Measurements from ENCODE around the gene BEND4.

The BEND4 gene

DNA sequence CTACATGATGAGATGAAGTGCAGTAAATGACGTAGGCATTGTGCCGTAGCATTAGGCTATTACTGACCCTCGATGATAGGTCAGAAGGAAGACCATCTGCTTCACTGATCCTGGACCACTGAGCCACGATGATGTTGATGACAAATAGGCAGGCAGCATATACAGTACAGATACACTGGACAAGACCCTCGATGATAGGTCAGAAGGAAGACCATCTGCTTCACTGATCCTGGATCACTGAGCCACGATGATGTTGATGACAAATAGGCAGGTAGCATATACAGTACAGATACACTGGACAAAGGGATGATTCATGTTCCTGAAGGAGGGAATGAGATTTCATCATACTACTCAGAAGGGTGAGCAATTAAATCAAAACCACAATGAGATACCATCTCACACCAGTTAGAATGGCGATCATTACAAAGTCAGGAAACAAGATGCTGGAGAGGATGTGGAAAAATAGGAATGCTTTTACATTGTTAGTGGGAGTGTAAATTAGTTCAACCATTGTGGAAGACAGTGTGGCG is 50.9 kb downstream of the BEND4 start:
- DNase-seq: no peak

DNA sequence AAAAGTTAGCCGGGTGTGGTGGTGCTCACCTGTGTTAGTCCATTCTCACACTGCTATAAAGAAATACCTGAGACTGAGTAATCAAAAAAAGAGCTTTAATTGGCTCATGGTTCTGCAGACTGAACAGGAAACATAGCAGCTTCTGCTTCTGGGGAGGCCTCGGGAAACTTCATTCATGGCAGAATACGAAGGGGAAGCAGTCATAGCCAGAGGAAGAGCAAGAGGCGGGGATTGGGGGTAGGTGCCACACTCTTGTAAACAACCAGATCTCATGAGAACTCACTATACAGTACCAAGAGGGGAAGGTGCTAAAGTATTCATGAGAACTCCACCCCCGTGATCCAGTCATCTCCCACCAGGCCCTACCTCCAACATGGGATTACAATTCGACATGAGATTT is 64.1 kb downstream of the BEND4 start:
- DNase-seq: no peak

GRCh38 chr4:42083816-42084215 is 68.6 kb downstream of the BEND4 start:
- no peak for DNase-seq

DNA sequence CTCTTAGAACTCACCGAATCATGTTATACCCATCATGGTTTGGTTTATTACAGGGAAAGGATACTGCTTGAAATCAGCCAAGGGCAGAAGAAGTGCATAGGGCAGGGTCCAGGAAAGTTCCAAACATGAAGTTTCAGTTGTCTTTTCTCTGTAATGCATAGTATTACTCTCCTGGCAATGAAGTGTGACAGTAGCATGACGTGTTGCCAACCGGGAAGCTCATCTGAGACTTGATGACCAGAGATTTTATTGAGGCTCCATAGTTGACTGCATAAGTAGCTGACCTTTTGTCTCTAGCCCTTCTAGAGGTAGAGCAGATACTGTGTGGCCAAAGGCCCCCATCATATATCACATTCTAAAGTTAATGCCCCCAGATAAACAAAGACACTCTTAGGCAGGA is 72.1 kb downstream of the BEND4 start:
- no peak for DNase-seq

DNA sequence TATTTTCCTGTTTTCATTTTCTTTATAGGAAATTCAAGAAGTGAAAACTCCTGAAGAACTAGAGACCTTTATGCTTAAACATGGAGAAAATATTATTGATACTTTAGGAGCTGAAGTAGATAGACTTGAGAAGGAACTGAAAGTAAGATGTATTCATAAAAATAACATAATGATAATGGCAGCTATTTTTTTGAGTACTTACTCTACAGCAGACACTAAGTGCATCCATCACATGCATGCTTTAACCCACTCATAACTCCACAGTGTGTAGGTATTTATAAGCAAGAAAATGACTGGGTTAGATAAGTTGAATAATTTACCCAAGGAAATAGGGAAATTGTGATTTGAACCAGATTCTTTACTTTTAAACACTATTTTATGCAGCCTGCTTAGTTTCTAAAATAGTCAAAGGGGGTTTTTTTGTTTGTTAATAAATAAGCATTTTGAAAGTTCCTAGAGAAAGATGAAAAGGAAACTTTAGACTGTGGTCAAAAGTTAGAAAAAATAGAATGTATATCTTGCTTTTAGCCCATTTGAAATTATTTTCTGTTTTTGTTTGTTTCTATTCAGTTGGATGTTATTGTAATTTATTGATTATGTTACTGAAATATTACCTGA is 74.2 kb downstream of the BEND4 start:
- no peak for DNase-seq

GRCh38 chr4:42074294-42074693 is 78.2 kb downstream of the BEND4 start:
- no peak for DNase-seq

DNA sequence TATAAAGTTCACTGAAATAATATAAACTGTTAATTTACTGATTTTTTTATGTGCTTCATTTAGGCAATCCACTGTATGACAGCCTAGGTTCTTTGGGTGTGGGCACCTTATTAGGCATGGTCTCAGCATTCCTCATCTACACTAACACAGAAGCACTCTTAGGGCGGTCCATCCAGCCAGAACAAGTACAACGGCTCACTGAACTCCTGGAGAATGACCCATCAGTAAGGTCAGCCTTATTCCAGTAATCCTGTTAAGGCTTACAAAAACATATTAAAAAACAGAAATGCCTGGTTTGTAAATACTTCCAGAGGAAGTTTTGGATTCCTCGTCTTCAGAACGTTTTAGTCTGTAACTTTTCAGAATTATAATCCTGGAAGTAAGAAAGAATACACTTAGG is 82.0 kb downstream of the BEND4 start:
- no peak for DNase-seq

DNA sequence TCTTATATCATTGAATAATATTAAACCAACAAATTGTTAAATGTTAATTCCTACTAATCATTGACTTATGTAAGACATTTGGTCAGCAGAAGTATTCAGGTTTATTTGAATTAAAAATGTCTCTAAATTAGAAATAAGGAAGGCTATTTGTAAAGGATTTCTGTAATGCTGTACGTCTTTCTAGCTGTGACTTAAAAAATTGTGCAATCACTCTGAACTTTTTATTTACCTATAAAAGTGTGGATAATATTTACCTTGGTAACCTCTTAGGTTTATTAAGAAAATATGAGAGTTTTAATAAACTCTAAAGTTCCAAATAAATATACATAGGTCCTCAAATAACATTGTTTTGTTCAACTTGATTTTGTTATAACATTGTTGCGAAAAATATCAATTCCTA is 85.2 kb downstream of the BEND4 start:
- DNase-seq: no peak

GRCh38 chr4:42066402-42066801 is 86.1 kb downstream of the BEND4 start:
- DNase-seq: no peak
